CD4-positive, alpha-beta T cell (primary cell): ENCODE data around the gene ISLR2. TPM values are rescaled to one million over a fixed set of nuclear protein-coding genes. Genes with fewer than 3 reads are reported as not detected.

Source experiments
- ATAC-seq: fragments of 200-7000 bp; cut with Tn5 transposase; one replicate; pipeline ENCODE4 v1.10.0; 2022; ENCODE audit warnings: mild to moderate bottlenecking; ENCODE audit not compliant: poor library complexity
- CTCF ChIA-PET: fragments of 350-600 bp; sonication (Branson Sonifier 250); formaldehyde crosslinking; loops from one replicate; lab custom pipeline; 2021; ENCODE audit warnings: antibody characterized with exemption, inconsistent platforms; lab: Charles Lee
- POLR2A ChIA-PET: fragments of 350-600 bp; sonication (Branson Sonifier 250); formaldehyde crosslinking; loops from one replicate; lab custom pipeline; 2021; ENCODE audit warnings: antibody characterized with exemption, inconsistent platforms; lab: Charles Lee
- DNase-seq, 14 experiments: peaks; one replicate each; pipeline ENCODE4 v3.0.0-alpha.2; 2013 to 2020; ENCODE audit warnings: mixed read lengths in 2 of 14
- H3K27ac ChIP-seq, 2 donors: one replicate each; pipeline versions ENCODE4 v1.5.1 to v1.7.0; 2013; ENCODE audit warnings: low read length in 2 of 2, low read depth in 1 of 2, mild to moderate bottlenecking in 1 of 2
- H3K27me3 ChIP-seq, 2 experiments: 1 replicate in 1 of 2; 2 replicates in 1 of 2; pipeline versions ENCODE4 v1.6.1 to v1.7.0; 2013; ENCODE audit warnings: low read length in 2 of 2, control low read depth in 1 of 2, mild to moderate bottlenecking in 1 of 2, moderate library complexity in 1 of 2; ENCODE audit not compliant: insufficient read depth in 2 of 2, control insufficient read depth in 1 of 2
- H3K36me3 ChIP-seq: one replicate; pipeline ENCODE4 v1.6.1; 2013; ENCODE audit warnings: low read length, control low read depth; ENCODE audit not compliant: insufficient read depth
- H3K4me1 ChIP-seq: one replicate; pipeline ENCODE4 v1.6.1; 2013; ENCODE audit warnings: low read length, control low read depth; ENCODE audit not compliant: insufficient read depth
- H3K4me3 ChIP-seq: one replicate; pipeline ENCODE4 v1.5.1; 2013; ENCODE audit warnings: mild to moderate bottlenecking, low read length, moderate library complexity
- H3K9me3 ChIP-seq, 2 experiments: 1 replicate in 1 of 2; 2 replicates in 1 of 2; pipeline versions ENCODE4 v1.6.1 to v1.7.0; 2013; ENCODE audit warnings: low read length in 2 of 2, mild to moderate bottlenecking in 2 of 2, control low read depth in 1 of 2, moderate library complexity in 1 of 2; ENCODE audit not compliant: control insufficient read depth in 1 of 2, insufficient read depth in 1 of 2
- H3K27ac Mint-ChIP-seq: one replicate; pipeline ENCODE4 v1.8.0; 2020; ENCODE audit warnings: mixed read lengths
- H3K27me3 Mint-ChIP-seq: one replicate; pipeline ENCODE4 v1.8.0; 2021; ENCODE audit warnings: mixed read lengths
- H3K36me3 Mint-ChIP-seq: one replicate; pipeline ENCODE4 v1.8.0; 2021; ENCODE audit warnings: low read depth, mixed read lengths
- H3K4me1 Mint-ChIP-seq: one replicate; pipeline ENCODE4 v1.8.0; 2021; ENCODE audit warnings: low read depth, mixed read lengths
- H3K4me3 Mint-ChIP-seq: one replicate; pipeline ENCODE4 v1.8.0; 2020; ENCODE audit warnings: mild to moderate bottlenecking, mixed read lengths
- H3K9me3 Mint-ChIP-seq: one replicate; pipeline ENCODE4 v1.8.0; 2020; ENCODE audit warnings: mixed read lengths
- intact Hi-C, 2 experiments: fragments of 100-400 bp; cut with DNase I in 1 of 2; cut with micrococcal nuclease in 1 of 2; formaldehyde crosslinking; loops; one replicate each; pipeline versions ENCODE4 v1.15.1 to v1.9.0; 2023 to 2025; cut with DNase I, micrococcal nuclease
- total RNA-seq, 174 experiments: library from RNA in 2 of 174; stranded (reverse) in 2 of 174; gene quantifications; one replicate each; pipeline ENCODE4 v1.2.3 and lab custom pipeline; 2021 to 2026
- TF ChIP-seq, protein P1 (sequence below): fragments of 200-600 bp; IDR thresholded peaks from one replicate; pipeline ENCODE4 v1.8.0; 2022; ENCODE audit warnings: antibody characterized with exemption, mild to moderate bottlenecking

The ISLR2 gene
- total RNA-seq, 2 experiments from 2014 or later: not detected

- no peak for DNase-seq
- TF ChIP-seq, protein P1, sequence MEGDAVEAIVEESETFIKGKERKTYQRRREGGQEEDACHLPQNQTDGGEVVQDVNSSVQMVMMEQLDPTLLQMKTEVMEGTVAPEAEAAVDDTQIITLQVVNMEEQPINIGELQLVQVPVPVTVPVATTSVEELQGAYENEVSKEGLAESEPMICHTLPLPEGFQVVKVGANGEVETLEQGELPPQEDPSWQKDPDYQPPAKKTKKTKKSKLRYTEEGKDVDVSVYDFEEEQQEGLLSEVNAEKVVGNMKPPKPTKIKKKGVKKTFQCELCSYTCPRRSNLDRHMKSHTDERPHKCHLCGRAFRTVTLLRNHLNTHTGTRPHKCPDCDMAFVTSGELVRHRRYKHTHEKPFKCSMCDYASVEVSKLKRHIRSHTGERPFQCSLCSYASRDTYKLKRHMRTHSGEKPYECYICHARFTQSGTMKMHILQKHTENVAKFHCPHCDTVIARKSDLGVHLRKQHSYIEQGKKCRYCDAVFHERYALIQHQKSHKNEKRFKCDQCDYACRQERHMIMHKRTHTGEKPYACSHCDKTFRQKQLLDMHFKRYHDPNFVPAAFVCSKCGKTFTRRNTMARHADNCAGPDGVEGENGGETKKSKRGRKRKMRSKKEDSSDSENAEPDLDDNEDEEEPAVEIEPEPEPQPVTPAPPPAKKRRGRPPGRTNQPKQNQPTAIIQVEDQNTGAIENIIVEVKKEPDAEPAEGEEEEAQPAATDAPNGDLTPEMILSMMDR: no peak
- H3K36me3 Mint-ChIP-seq: no peaks in the 10 kb centered on the region
Observed at GRCh38 chr15:74174958-74175253, 44.5 kb downstream of the ISLR2 start.

GRCh38 chr15:74175271-74176191, 45.1 kb downstream of the ISLR2 start:
- intact Hi-C loops: no loop called here
- H3K36me3 Mint-ChIP-seq: no peaks in the 10 kb centered on the region
- H3K4me3 Mint-ChIP-seq: no peak overlapping the region
- peaks cover 0 to 5% of the 10 kb centered on the region in 2 experiments for H3K9me3 ChIP-seq
- no peaks in the 10 kb centered on the region for H3K4me1 Mint-ChIP-seq
- no peaks in the 10 kb centered on the region for H3K9me3 Mint-ChIP-seq
- ATAC-seq (no peak), DNase-seq (no peak)
- TF ChIP-seq, protein P1: no peak
- no peak overlapping the region for H3K27ac ChIP-seq
- H3K4me1 ChIP-seq: no peaks in the 10 kb centered on the region
- no peaks in the 10 kb centered on the region for H3K27me3 ChIP-seq
- H3K27ac Mint-ChIP-seq: no peak overlapping the region
- H3K27me3 Mint-ChIP-seq: no peaks in the 10 kb centered on the region
- ChIA-PET POLR2A (no interaction called here), CTCF (no interaction called here)
- no peak overlapping the region for H3K4me3 ChIP-seq
- no peaks in the 10 kb centered on the region for H3K36me3 ChIP-seq

More at GRCh38 chr15:74174958-74175253, 44.5 kb downstream of the ISLR2 start:
- intact Hi-C loops: no loop called here
- Mint-ChIP-seq H3K4me1 (no peaks in the 10 kb centered on the region), H3K9me3 (no peaks in the 10 kb centered on the region), H3K4me3 (no peak overlapping the region), H3K27ac (no peak overlapping the region), H3K27me3 (no peaks in the 10 kb centered on the region)
- ChIA-PET POLR2A (no interaction called here), CTCF (no interaction called here)
- Histone ChIP-seq H3K27ac (no peak overlapping the region), H3K4me3 (no peak overlapping the region), H3K4me1 (no peaks in the 10 kb centered on the region), H3K36me3 (no peaks in the 10 kb centered on the region), H3K27me3 (no peaks in the 10 kb centered on the region), H3K9me3 (peaks cover 0 to 2% of the 10 kb centered on the region in 2 experiments)
- no peak for ATAC-seq

DNA sequence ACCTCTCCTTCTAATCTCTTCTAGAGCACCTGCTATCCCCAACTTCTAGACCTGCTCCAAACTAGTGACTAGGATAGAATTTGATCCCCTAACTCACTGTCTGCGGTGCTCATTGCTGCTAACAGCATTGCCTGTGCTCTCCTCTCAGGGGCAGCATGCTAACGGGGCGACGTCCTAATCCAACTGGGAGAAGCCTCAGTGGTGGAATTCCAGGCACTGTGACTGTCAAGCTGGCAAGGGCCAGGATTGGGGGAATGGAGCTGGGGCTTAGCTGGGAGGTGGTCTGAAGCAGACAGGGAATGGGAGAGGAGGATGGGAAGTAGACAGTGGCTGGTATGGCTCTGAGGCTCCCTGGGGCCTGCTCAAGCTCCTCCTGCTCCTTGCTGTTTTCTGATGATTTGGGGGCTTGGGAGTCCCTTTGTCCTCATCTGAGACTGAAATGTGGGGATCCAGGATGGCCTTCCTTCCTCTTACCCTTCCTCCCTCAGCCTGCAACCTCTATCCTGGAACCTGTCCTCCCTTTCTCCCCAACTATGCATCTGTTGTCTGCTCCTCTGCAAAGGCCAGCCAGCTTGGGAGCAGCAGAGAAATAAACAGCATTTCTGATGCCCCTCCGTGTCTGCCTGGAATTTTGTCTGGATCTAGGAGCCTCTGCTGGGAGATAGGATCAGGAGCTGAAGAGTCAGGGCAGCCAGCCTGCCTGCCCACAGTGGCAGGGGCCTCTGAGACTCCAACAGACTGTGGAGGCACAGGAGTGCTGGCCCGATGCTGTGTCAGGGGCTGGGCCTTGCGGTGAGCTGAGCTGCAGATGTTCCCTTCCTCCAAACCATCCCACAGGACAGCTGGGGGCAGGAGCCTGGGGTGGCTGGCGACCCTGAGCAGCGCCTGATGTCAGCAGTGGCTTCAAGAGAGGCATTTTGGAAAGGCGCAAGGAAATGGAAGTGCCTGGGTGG, 46.2 kb downstream of the ISLR2 start:
- ATAC-seq (no peak), DNase-seq (no peak)
- intact Hi-C loops: no loop called here
- Mint-ChIP-seq H3K4me3 (no peak overlapping the region), H3K4me1 (no peaks in the 10 kb centered on the region), H3K27ac (no peak overlapping the region), H3K36me3 (no peaks in the 10 kb centered on the region), H3K9me3 (no peaks in the 10 kb centered on the region), H3K27me3 (no peaks in the 10 kb centered on the region)
- ChIA-PET CTCF (no interaction called here), POLR2A (no interaction called here)
- Histone ChIP-seq H3K27me3 (no peaks in the 10 kb centered on the region), H3K4me1 (no peaks in the 10 kb centered on the region), H3K4me3 (no peak overlapping the region), H3K27ac (no peak overlapping the region), H3K9me3 (peaks cover 0 to 5% of the 10 kb centered on the region in 2 experiments), H3K36me3 (no peaks in the 10 kb centered on the region)
- TF ChIP-seq, protein P1: no peak
